NCI-H2196 (cell line): ENCODE results near the gene SSR2.

Source experiments
- DNase-seq: peaks from one replicate; lab custom pipeline; 2025; ENCODE audit not compliant: unreplicated experiment; lab: John Stamatoyannopoulos, UW

Gene SSR2

GRCh38 chr1:155974208-155975115 lies 46.3 kb downstream of the SSR2 start:
- peak; percentile 62 for DNase-seq

DNA sequence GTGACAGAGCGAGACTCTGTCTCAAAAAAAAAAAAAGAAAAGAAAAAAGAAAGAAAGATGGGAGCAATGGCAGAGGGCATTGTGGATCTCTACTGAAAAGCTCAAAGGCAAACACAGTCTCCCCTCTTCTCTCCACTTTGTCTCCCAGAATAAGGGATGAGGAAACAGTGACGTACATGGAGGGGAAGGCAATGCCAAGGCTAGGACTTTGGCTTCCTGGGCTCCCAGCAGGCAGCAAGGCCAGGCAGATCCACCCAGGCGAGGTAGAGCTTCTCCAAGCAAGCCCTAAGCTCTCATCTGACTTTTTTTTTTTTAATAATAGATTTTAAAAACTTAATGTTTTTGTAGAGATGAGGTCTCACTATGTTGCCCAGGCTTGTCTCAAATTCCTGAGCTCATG lies 47.0 kb downstream of the SSR2 start:
- DNase-seq, result no peak

DNA sequence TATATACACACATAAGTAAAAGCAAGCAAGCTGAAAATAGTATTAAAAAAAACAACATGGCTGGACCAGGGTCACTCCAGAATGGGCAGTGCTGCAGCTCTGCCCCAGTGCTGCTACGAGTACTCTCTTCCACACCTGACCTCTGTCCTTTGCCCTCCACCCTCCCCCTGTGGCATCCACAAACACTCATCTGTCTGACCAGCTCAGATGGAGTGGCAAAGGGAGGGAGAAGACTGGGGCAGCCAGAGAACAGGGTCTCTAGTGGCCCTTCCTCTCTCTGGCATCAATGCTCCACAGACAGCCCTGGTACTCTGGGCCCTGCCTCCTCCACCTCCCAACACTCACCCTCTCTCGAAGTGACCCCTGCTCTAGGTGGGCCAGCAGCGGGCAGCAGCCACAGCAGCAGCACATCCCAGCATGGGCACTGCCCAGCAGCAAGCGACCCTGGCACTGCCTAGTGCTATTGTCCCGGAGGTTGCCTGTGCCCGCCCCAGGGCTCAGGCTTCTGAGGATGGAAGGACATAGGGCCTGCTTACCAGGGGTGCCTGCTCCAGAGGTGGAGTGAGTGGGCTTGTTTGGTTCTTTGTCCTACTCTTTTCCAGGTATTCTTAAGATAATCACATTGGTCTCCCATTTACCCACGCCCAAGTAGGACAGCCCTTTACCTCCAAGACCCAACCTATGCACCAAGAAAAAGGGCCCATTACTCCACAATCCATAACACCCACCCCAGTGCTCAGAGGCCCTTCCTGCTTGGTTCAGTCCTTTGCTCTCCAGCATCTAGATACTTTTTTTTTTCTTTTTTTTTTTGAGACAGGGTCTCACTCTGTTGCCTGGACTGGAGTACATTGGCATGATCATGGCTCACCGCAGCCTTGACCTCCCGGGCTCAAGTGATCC lies 48.6 kb downstream of the SSR2 start:
- DNase-seq, result no peak

GRCh38 chr1:155970531-155971167 lies 50.1 kb downstream of the SSR2 start:
- DNase-seq, result no peak

DNA sequence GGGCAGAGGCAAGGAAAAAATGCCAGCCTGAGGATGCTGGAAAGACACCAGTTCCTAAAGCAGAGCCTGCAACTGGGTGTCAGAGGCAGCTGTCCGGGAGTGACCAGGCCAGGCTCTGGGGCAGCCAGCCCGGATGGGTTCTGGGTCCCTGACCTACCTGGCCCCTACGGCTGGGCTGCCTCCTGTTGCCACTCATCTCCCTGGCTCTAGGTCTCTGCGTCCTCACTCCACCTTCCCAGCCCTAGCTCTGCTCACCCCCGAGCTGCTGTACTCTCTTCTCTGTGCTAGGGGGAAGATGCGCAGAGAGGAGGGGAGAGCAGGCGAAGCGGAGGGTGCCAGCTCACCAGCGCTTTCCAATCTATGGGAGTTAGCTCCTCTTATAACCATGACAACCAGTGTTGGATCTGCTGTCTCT lies 51.4 kb downstream of the SSR2 start:
- no peak for DNase-seq

- no peak for DNase-seq
These were observed 52.1 kb downstream of the SSR2 start for GRCh38 chr1:155968670-155969069.

GRCh38 chr1:155968051-155968400 lies 52.7 kb downstream of the SSR2 start:
- DNase-seq, result no peak

- no peak for DNase-seq
These were observed 53.3 kb downstream of the SSR2 start for GRCh38 chr1:155967341-155968050.

DNA sequence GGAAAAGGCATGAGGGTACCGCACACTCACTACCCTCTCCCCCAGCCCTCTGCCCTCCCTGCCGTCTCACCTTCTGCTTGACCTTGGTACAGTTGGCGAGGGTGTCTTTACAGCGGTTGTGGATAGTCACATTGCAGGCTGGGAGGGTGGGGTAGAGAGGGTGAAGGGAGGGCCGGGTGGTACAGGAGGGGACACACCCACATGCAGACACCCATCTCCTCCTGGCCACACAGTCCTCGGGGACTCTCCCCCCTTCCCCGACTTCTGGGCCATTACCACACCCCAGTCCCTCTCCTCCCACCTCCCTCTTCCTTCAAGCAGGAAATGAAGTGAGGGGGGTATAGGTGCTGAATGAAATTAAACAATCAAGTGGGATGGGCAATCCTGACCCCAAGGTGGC lies 54.0 kb downstream of the SSR2 start:
- DNase-seq, result no peak

GRCh38 chr1:155966135-155966534 lies 54.6 kb downstream of the SSR2 start:
- DNase-seq, result no peak

DNA sequence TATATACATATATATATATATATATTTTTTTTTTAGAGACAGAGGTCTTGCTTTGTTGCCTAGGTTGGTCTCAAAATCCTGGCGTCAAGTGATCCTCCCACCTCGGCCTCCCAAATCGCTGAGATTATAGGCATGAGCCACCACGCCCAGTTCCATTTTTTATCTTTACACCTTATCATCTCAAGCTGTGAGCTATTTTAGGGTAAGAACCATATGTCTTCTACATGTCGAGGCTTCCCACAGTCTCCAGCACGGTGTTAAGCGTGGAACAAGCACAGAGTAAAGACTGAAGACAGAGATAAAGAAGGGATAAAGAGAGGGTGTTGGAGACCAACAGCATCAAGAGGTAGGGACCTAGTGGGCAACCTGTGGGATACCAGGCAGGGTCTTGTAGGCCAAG lies 56.6 kb downstream of the SSR2 start:
- DNase-seq, result no peak

DNA sequence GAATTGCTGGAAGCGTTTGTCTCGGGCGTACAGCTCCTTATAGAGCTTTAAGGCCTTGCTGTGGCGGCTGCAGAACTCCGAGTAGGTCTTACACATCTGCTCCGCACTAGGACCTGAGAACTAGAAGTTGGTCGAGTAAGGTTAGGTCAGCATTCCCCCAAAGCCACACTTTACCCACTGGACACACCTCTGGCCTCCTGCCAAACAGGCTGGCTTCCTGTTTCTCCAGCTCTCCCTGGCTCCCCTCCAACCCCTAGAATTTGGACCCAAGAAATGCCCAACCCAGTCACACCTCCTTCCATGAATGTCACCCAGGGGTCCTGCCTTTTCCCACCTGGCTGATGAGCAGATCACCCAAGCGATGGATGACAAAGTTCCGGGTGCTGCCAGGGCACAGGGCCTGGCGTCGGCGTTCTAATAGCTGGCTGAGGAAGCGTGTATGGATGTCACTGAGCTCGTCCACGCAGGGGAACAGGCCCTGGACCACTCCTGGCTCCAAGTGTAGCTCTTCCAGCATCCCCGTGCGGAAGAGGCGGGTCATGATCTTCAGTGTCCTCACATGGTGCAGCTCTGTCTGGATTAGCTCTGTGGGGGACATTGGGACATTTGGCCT lies 58.0 kb downstream of the SSR2 start:
- no peak for DNase-seq

- peak; percentile 43 for DNase-seq
These were observed 58.8 kb downstream of the SSR2 start for GRCh38 chr1:155961937-155962336.

DNA sequence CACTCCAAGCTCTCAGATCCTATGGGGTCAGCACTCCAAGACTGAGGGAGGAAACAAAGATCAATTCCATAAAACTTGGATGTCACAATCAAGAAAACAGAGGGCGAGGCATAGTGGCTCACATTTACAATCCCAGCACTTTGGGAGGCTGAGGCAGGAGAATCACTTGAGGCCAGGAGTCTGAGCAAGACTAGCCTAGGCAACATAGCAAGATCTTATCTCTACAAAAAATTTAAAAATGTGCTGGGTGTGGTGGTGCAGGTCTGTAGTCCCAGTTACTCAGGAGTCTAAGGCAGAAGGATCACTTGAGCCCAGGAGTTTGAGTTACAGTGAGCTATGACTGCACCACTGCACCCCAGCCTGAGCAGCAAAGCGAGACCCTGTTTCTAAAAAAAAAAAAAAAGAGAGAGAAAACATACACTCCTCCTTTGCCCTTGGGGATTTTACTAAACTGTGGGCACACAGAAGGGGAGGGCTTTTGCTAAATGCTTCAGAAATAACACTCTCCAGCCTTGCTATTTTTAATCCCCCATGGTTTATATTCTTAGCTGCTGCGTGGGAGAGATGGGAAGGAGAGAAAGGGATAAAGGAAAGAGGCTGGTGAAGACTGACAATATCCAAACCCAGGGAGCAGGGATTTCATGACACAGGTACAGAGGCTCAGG lies 60.5 kb downstream of the SSR2 start:
- no peak for DNase-seq
